GM10847 (cell line): ENCODE data around the gene HAPLN2.

ENCODE experiments used
- POLR2A ChIP-seq: IDR thresholded peaks from 2 replicates; pipeline ENCODE4 v1.6.1; 2011; ENCODE audit not compliant: insufficient read length; ENCODE audit errors: extremely low read depth

HAPLN2 gene

DNA sequence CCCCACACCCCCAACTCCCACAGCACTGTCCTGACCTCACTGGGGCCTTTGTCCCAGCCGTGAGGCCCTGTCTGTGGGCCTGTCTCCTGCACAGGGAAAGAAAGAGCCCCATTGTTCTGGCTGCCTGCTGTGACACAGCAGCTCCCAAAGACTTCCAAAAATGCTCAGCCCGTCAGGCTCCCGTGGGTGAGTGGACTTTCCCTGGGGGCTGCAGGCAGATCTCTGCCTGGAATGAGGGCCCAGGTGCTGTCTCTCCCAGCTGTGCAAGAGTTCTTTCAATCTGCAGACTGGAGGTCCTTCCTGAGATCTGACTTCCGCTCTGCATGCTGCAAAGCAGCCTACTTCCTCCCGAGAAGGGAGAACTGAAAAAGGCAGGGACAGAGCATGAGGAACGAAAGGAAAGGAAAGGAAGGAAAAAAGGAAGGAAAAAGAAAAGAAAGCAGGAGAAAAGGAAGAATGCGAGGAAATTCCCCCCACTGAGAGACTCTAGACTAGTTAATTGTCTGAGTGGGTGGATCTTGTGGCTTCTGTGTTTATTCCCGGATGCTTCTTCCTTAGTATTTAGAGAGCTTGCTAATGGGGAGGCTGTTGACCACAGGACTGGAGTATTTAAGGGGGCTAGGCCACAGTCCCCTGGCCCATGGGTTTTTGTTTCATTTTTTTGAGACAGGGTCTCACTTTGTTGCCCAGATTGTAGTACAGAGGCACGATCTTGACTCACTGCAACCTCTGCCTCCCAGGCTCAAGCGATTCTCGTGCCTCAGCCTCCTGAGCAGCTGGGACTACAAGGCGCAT lies 43.0 kb downstream of the HAPLN2 start:
- TF ChIP-seq POLR2A, result no peak

DNA sequence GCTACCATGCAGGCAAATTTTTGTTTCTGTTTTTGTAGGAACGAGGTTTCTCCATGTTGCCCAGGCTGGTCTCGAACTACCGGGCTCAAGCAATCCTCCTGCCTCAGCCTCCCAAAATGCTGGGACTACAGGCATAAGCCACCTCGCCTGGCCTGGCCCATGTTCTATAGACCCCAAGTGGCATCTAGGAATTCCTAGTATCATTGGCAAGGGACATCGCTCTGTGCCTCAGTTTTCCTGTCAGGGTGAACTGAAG lies 43.5 kb downstream of the HAPLN2 start:
- TF ChIP-seq POLR2A, result no peak

DNA sequence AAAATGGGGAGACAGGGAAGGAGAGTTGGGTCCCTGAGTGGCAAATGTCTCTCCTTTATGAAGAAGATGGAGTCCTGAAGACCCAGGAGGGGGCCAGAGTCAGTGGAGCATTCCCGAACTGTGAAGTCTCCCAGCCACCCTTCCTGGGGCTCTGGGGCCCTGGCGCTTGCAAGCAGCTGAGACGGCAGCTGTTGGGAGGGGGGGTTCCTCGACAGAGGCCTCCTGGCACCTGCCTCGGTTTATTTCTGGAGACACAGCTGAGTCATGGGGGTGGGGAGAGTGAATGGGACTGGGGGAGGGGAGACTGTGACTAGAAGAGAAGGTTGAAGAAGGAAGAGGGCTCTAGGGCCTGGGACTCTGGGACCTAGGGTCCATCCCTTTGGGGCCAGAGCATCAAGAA lies 44.0 kb downstream of the HAPLN2 start:
- no peak for TF ChIP-seq POLR2A

DNA sequence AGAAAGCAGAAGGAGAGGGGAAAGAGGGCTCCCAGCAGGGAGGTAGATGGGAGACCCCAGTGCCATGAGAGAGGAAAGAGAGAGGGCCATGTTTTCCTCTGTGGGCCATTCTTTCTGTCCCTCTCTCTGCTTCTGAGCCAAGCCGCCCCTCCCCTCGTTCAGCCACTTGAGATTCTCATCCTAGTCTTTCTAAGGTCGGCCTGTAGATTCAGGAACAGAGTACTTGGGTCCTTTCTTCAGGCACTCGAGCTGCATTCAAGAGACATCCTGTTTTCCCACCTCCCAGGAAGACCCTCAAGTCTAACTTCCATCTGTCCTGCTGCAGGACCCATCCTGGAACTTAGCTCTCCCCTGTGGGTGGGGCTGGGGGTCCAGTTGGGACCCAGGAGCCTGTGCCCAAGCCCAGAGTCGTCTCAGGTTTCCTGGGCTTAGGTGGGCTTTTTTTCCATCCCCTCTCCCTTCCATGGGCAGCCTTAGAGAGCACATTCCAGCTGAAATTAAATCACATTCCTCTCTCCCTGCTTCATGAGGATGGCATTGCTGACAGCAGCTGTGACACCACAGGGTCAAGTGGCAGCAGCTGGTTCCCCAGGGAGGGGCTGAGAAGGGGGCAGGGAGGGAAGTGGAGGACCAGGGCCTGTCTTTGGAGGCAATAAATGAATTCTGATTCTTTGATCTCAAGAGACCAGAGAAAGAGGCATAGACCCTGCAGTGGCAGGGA lies 45.0 kb downstream of the HAPLN2 start:
- TF ChIP-seq POLR2A, result no peak

DNA sequence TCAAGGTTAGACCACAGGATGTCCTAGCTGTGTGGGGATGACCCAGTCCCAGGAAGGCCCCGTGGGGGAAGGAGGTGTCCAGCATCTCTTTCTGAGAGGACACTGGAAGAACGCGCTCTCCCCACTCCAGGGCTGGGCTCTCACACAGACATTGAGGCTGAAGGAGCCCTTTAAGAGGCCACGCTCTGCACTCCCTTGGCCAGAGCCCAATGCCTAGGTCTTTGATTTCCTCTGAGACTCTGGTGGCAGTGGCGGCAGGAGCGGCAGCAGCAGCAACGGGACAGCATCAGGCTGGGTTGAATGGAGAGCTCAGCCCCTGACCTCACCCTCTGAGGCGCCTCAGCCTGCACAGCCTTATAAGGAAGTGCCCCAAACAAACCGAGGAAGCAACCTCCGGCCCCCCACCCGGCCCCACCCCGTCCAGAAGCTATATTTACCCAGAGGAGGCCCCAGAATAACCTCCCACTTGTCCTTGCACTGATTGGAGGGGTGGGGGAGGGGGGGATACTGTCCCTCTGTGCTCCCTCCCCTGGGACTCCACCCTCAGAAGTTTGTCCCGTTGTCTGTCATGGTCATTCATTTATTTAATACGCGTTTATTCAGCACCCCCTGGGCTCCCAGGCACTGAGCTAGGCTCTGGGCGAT lies 45.7 kb downstream of the HAPLN2 start:
- TF ChIP-seq POLR2A, result peak; percentile 28

DNA sequence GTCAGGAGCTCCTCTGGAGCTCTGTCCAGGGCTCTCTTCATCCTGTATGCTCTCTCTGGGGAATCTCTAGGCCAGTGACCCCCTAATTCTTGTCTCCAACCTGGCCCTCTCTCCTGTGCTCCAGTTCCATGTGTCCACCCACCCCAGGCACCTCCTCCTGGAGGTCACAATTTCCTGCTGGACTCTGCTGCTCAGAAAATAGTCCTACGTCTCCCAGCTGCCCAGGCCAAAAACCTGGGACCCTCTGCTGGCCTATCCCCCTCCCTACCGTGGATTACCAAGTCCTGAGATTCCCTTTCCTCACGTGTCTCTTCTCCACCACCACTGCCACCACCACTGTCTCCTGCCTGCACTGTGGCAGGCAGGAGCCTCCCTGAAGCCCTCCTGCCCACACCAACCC lies 46.3 kb downstream of the HAPLN2 start:
- no peak for TF ChIP-seq POLR2A

DNA sequence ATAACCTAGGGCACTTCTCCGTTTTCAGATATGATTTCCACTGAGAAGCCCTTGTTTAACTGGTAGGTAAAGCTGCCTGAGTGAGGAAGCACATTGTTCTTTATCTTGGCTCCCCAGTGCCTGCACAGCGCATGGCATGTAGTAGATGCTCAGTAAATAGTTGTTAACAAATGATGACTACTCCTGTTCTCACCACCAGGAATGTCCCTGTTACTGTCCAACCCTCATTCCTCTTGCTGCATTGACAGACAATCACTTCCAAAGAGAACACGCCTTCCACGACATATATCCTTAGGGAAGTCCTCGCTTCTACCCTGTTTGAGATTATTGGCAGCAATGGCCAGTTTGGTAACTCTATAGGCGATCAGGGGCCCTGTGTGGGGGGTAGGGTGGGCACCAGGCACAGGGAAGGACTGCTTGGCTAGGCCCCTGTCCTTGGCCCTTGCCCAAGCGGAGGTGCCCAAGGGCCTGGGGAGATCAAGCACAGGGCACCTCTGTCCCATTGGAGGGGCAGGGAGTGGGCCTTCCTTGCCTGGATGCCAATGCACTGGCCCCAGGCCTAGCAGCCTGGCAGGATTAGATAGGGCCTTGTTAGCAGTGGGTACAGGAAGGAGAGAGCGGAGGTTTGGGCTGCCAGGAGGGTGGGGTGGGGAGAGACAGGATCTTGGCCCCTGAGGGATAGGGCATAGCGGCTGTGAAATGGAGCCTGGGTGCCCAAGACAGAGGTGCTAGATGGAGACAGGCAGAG lies 47.8 kb downstream of the HAPLN2 start:
- TF ChIP-seq POLR2A, result no peak

DNA sequence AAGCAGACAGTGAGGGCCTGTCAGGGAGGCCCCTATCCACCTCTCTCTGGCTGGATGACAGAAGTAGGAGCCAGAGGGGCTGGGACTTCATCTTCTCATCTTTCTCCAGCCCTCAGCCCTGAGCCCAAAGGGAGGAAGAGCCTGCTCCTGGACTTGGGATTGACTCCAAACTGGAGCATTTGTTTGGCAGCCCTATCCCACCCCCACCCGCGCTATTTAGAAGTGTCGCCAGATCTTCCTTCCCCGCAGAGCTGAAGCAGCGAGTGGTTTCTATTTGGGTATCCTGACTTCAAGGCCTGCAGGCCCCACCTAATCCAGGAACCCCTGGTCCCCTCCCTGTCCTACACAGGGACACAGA lies 48.4 kb downstream of the HAPLN2 start:
- TF ChIP-seq POLR2A, result no peak

DNA sequence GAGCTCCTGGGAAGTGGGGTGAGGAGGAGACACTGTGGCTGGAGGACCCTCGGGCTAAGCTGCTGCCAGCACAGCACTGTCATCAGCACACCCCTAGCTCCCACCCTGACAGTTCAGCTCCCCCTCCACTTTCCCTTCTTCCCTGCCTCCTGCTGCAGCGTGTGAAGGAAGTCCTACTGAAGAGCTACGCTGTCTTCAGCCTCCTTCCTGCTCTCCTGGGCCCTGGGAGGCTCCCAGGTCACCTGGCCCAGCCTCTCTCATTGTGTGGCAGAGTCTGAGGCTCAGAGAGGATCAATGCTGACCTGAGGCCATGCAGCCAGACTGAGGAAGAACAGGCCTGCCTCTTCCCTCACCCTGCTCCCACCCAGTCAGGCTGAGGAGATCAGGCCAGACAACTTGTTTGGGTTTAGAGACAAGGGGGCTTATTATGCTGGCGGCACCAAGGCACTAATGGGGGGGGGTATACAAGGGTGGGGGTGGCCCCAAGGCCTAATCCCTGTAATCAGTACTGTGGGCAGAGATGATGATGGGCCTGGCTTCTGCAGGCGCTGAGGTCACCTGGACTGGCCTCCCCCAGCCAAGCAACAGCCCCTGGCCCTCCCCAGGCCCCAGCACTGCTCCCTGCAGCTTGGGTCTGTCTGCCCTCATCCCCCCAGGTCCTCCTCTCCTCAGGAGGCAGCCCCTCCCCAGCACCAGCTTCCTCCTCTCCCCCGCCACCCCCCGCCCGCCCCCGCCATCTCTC lies 48.9 kb downstream of the HAPLN2 start:
- no peak for TF ChIP-seq POLR2A

DNA sequence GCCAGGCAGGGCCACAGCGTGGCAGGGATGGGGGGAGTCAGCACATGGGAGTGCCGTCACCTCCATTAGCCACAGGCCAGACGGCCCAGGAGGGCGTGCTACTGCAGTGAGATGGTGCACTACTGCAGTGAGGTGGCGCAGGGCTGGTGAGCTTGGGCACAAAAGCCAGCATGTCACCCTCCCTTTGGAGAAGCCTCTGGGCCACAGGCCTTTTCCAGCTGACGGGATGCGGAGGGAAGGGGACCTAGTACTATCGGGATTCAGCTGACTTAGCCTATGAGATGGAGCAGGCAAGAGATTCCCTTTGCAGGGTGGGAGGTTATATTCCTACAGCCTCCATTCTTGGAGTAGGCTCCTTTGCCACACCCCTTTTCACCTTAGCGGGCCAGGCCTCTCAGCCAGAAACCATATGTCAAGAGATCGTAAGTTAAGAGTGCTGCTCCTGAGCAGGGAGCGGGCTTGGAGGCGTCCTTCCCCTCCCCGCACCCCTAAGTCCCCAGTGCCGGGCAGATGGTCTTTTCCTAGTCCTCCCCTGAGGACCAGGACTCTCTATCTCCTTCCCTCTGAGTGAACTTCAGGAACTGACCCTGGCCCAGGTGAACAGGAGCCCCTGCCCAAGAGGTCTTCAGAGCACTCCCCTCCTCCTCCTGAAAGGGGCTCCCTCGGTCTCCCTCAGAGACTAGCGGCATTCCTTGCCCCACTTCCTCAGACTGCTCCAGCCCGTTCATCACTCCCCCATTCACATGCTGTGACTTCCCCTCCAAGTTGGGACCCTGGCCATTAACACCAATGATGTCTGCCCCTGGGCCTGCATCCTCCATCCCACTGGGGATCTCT lies 49.8 kb downstream of the HAPLN2 start:
- TF ChIP-seq POLR2A, result no peak

DNA sequence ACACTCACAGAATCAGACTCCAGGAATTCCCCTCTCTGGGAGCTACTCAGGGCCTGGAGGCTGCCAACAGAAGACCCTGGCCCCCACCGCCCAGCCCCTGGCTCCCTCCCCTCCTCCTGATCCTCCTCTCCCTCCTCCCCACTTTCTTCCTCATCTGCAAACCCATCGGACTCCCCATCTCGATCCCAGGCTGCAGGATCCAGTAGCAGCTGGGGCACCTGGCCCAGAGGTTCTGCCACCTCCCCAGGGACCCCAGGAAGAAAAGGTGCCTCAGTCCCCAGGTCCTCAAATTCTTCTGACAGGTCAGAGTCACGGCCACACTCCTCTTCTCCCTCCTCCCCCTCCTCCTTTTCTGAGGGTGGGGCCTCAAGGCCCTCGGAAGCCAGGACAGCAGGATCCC lies 50.6 kb downstream of the HAPLN2 start:
- TF ChIP-seq POLR2A, result no peak

DNA sequence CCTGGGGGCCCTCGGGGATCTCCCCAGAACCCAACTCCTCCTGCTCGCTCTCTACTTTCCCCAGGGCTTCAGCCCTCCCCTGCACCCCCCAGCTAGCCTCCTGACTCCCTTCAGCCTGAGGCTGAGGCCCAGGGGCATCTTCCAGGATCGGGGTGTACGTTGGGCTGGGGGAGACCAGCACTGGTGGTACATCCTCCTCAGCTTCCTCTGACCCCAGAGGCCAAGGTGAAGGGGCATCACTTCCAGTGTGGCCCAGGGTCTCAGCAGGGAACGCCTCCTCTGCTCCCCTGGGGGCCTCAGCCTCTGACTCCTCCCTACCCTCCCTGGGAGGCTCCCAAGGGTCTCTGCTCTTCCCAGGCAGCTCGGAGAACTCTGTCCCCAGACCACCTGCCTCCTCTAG lies 51.1 kb downstream of the HAPLN2 start:
- TF ChIP-seq POLR2A, result no peak

DNA sequence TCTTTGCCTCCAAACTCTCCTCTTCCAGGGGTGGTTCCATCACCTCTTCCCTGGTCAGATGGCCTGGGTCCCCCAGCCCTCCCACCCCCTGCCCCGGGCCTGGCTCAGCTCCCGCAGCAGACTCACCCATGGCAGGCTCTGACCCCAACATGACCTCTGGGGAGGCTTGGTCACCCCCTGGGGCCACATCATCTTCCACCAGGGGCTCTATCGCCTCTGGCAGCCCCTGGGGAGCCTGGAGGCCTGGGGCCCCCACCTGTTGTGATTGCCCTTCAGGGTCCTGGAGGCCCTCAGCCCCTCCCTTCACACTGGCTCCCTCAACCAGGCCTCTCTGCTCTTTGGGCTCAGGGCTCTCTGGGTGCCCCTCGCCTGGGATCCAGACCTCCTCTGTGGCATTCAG lies 51.6 kb downstream of the HAPLN2 start:
- TF ChIP-seq POLR2A, result no peak

DNA sequence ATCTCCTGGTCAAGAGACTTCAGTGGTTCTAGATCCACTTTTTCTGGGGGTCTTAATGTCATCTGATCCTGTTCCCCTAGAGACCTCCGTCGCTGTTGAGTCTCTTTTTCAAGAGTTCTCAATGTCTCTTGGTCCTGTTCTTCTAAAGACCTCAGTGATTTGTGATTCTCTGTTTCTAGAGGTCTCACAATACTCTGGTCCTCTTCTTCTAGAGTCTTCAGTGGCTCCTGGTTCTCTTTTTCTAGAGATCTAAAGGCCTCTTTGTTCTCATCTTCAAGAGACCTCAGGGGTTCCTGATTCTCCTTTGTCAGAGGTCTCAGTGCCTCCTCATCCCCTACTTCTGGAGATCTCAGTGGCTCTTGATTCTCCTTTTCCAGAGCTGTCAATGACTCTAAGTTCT lies 52.6 kb downstream of the HAPLN2 start:
- no peak for TF ChIP-seq POLR2A
